Measurements from ENCODE around the gene NR2F1-AS1.

The NR2F1-AS1 gene

DNA sequence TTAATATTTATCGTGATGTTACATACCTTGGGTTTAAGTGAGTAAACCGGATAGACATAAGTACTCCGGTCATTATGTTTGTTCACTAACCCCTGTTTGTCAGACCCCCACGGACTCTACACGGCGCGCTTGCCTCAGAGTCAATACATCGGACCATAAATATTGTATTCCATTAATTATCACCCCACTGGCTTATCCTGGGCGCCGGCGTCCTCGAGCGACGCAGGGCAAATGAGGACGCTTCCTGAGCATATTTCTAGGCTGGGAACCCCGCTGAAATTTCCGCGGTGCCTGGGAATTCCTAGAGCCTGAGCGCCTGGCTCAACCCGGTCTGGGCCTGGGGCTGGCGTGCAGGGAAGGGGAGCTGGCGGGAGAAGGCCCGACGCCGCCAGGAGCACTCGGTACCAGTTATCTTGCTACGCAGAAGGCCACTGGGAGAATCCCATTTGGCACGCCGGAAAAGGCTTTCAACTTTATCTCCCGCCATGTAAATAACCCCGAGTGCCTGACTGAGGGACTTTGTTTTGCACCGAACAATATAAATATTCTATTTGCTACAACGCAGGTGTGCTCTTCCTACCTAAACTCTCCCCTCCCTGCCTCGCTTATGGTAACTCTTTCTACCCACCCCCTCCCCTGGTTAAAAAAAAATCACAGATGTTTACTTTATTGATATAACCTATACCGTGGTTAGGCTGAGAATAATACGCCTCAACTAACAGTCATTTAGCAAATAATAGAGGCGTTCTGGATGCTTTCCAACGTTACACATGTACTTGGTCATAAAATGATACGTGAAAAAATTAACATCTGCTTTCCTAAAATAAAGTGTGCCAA, 21.4 kb upstream of the NR2F1-AS1 start:
- no peak for DNase-seq

DNA sequence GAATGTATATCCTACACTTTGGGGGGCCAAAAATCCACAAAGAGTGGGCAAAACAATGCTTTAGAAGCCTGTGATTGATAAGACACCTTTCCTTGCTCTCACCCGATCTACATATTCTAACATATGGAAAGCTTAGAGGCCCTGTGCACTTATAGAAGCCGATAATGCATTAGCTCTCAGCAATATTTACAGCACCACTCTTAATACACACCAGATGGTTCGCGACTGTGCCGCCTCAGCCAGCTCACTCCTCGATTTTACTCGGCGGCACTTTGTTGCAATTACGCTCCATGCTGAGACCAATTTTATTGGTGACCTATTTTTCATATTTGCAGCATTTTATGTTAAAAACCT, 20.8 kb upstream of the NR2F1-AS1 start:
- no peak for DNase-seq

DNA sequence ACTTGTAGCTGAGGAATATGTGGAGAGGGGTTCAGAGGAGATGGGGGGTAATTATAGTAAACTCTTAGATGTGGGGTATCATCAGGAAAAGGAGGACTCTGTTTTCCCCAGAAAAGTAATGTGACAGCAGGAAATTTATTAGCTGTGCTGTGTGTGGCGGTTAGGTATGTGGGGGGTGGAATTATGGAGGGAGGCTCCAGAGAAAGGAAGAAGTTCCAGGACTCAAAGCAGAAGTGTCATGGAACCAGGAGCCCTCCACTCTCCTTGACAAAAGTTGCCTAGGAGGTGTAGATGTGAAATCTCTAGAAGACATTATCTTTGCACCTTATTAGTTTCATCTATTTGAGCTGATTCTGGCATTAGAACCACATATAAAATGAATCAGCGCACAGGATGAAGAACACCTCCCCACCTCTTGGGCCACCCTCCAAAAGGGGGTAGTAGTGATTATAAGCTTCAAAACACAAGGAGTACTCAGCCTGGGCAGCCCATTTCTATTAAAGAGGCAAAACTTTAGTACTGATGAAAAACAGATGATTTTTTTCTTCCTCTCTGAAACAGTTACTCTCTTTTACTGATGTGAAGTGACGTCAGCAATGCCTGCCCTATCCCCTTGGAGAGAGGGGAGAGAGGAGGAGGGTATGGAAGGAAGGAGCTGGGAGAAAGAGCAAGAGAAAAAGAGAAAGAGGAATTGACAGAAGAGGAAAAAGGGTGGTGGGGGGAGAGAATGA, 20.2 kb upstream of the NR2F1-AS1 start:
- no peak for DNase-seq

DNA sequence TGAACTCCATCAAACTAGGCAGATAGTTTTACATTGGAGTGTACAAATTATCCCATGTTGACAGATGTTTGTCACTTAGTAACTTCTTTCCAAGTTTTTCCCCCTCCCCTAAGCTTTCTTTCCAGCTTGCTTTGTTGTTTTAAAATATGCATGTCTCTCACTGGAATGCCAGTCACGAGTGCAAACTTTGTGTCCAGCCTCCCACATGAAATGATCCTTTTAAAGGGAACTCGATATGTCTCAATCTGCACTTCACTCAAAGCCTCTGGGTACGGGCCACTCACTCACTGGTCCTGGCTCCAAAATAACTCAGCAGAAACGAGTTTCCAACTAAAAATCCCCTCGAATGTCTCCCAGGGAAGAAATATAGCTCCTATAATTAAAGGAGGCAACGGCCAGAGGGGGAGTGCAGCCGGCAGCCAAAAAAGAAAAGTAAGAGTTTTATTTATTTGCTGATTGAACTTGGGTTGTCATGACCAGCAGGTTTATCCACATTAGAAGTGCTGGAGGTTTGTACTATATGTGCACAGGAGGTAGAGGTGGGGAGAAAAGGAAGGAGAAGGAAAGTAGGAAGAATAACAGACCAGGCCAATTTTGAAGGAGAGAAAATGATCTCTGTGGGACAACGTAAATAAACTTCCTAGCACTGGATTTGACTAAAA, 19.5 kb upstream of the NR2F1-AS1 start:
- DNase-seq, result no peak

DNA sequence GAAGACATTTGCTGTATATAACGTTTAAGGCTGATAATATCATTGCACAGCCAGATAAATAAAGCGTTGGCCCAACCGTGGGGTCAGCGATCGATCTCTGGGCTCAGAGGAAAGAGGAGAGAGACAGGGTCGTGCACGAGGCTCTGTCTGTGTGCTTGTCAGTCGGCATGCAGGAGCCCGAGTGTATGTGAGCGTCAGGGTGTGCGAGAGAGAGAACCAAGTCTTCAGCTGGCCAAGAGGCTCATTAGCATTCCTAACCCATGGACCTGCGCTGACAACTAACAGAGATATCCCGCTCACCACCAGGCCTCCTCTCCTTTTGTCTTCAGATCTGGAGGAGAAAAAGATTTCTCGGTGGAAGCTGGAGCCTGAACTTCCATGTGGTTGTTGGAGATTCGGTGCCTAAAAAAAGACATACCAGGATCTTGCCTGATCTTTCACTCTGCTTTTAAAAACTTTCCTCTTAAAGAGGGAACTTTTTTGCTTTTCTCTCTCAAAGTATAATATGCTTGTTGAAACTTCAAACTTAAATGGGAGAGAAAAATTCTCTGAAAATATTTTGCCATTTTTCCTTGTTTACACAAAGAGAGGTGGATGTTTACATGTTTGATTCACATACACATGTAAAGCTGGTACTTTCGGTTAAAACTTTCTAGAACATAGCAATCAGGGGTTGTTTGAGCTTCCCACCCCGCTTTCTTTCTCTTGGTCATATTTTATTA, 18.5 kb upstream of the NR2F1-AS1 start:
- DNase-seq, result no peak

DNA sequence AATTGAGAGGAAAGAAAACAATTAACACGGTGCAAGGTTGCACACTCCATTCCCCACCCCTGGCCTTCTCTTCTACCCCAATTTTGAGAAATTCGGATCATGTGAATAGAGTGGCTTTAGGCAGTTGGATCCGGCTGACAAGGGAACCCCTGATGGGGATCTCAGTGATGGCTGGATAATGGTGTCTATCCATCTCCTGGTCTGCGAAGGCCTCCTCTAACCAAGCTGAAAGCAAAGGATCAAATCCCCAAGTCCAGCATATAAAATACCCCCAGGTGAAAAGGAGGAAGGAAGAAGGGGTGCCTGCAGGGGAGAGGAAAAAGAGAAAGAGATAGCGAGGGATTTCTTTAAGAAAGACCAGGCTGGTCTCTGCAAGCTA, 18.0 kb upstream of the NR2F1-AS1 start:
- no peak for DNase-seq

DNA sequence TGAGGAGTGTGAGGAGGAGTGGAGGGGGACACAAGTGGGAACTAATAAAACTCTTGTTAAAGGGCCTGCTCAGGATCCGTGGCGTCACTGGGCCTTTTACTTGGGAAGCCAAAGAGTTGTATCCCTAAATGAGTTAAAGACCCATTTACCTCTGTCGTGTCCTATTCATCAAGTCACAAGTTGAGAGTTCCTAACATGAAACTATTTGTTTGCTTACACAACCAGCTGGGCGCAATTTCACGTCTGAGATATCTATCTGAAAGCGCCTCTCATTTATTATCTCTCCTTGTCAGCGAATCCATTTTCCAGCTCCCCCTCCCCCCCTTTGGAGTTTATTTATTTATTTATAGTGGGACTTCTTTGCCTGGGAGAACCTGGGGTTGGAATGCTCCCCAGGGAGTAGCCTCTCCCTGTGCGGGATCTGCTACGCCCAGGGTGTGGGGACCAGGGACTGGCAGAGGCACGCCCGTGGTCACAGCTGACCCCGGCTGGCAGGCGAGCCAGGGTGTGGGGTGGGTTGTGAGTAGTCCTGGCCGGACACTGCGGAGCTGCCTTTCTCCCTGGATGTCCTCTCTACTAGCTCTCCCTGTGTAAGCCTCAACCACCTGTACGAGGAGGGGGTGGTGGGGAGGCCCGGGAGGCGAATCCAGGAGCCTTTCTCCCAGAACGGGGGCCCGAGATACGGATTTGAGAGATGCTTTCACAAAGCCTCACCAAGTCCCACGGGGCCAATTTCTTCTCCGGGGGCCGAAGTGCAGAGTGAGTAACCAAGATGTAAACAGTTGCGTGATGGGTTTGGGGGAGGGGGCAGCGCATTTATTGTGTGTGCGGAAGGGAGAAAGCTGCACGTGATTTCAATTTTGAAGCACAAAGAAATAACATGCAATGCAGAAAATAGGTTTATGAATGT, 17.3 kb upstream of the NR2F1-AS1 start:
- DNase-seq, result no peak

DNA sequence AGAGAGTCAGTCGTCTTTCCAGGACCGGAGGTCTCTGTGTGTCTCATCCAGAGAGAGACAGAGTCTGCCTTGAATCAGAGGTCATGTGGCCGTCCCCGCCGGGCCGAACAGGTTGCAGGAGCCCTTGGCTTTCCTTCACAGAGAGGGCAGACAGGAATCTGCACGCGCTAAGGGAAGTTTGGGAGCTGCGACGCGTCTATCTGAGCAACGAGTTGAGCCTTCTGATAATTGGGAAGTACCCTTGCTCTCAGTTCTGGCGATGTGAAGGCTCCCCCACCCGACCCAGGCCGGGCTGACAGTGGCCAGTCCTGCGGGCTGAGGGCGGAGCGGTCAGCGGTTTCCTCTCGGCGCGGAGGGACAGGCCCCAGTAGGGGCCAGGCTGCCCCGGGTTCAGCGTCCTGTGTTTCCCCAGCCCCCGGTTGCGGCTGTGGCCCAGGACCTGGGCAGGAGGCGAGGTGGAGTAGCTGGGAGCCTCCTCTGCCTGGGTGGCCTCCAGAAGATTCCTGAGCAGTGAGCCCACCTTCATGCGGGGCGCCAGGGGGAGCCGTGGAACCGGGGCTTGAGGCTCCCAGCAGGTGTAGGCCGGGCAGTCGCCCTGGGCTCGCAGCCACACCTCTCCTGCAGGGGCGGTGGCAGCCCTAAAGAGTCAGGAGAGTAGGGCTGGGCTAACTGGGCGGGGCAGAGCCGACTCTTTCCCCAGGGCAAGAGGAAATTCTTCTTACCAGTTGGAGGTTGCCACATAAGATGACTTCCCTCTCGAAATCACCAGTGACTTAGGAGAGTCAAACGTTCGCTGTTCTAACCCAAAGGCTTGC, 15.9 kb upstream of the NR2F1-AS1 start:
- DNase-seq, result no peak

DNA sequence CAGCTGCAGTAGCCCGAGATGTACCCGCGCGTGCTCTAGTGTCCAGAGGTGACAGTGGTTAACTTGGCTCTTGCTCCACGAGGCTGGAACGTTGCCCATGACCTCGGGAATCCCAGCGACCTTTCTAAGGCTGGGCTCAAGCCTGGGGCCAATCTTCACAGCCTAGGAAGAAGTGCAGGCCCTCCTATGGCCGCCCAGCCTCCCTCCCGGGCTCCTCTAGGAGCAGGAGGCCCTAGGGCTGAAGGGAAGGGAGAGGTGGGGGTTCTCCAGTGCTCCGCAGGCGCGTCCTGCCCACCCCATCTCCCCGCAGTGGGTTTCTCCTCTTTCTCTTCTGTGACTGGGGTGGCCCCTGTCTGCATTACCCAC, 15.3 kb upstream of the NR2F1-AS1 start:
- DNase-seq, result no peak

DNA sequence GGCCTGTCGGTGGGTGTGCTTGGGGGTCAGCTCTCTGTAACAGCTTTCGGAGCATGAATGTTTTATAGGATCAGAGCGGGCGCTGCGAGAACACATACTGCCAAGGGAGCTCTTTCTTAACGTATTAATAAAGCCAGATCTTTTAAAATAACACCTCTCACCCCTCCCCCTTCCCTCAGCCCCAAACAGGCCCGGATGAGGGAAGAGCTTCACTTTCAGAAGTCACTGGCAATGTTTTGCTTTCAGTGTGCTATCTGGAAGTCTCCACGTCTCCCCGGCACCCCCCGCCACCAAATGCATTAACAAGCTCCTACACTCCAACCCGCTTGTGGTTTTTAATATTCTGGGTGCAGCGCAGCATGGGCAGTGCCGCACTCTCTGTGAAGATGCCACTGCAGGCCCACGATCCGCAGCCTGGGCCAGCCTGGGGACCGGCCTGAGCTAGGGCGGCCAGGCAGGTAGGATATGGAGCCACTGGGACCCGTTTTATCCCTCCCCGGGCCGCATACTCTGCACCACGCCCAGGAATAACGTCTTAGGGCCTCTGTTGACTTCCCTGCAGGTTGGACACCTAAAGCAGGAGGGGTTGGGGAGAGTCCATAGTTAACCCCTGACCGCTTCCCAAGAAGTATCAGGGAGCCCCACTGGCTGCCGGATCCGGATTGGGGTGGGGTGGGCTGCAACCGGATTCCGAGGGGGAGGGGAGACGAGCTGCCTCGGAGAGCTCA, 14.6 kb upstream of the NR2F1-AS1 start:
- no peak for DNase-seq

DNA sequence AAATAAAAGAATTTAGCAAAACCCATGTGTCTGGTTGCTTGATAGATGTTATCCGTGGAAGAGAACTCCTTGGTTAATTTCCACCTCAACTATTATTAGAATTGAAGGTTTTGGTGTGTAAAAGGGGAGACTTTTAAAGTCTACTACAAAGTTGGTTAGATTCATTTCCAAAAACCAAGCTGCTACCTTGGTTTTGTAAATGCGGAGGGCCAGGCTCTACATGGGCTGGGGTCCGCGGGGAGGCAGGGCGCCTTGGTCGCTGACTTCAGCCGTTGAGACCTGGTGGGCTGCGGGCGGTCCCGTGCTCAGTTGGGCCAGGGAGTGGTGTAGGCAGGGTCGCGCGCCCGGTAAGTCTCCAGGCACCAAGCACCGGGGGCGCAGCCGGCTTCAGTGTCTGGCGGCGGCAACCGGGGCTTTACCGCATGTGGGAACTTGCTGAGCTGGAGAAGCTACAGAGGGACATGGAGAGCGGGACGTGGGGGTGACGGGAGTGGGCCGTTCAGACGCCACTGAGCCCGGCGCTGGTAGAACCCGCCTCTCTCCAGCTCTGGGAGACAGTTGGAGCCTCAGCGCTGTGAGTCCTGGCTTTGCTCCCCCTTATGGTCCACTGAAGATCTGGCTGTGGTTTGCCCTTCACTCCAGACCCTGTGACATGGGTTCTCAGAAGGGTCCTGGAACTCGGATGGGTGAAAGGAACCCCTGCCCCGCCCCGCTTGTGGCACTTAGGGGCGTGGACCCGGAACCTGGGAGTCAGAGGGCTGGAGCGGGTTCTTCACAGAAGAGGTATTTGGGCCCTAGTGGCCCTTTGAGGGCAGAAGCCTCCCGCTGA, 13.8 kb upstream of the NR2F1-AS1 start:
- DNase-seq, result no peak

DNA sequence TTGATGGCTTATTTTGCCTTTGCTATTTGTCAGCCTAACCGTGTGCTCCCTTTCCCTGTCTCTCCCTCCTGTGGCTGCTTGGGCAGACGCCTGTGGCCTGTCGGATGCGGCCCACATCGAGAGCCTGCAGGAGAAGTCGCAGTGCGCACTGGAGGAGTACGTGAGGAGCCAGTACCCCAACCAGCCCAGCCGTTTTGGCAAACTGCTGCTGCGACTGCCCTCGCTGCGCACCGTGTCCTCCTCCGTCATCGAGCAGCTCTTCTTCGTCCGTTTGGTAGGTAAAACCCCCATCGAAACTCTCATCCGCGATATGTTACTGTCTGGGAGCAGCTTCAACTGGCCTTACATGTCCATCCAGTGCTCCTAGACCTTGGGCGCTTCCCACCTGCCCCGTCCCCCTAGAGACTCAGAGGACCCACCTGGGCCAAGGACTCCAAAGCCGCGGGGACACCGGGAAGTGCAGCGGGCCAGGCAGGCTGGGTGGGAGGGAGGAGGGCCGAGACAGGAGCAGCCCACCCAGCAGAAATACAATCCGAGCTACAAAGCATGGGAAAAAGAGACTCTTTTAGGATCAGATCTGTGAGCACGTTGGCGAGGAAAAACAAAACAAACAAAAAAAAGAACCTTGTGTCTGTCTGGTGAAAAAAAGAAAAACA, 12.6 kb upstream of the NR2F1-AS1 start:
- no peak for DNase-seq

DNA sequence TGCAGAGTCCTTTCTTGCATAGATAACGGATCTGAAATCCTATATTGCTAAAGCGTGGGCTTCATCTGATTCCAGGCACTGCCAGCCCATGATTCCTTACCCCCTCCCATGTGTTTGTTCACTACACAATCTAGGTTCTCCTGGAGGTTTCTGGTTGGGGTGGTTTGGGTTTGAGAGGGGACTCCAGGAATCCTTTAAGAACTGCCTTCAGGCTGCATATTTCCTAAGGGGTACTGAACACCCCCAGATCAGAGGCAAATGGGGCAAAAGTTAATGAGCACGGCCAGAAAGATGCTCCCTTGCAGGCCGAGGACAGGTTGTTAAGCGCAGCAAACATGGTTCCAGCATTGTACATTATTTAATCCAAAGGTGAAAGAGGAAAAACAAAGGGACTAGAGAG, 11.9 kb upstream of the NR2F1-AS1 start:
- no peak for DNase-seq

DNA sequence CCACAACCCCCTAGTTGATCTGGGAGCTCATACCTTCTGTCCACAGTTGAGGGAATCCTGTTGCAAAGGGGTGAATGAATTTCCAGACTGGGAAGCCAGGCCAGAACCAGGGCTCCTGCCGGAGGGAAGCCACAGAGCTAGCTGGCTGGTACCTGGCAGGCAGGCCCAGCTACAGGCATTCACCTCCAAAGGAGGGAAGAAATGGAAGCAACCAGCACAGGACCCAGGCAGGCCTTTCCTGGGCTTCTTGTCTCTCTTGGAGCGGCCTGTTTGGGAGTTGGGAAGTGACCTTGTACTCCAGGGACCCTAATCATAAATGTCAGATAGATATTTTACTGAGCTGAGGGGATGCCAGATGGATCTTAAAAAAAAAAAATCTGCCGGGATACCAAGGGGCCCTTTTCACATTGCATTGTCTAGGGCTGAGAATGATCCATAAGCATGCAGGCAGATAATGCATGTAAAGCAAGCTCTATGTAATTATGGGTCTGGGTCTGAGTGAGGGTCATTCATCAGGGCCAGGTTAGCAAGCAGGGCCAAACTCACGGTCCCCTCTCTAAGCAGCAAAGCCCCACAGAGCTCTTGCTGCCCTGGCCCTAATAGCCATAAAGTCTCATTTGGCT, 10.4 kb upstream of the NR2F1-AS1 start:
- DNase-seq, result no peak

DNA sequence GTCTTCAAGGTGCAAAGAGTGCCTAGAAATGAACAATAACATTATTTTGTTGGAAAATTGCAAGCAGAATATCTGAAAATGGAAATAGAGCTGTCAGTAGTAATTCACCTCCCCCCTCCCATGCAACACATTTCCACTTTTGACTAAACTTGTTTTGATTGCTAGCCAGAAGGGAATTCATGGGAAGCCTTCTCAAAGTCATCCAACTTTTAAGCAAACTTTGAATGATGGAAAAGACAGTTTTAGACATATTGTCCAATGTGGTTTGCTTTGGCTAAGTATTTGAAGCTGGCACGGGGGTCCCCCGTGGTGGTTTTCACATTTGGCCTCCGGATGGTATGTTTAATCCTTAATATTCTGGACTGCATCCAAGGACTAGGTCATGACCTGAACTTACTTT, 9.5 kb upstream of the NR2F1-AS1 start:
- no peak for DNase-seq

DNA sequence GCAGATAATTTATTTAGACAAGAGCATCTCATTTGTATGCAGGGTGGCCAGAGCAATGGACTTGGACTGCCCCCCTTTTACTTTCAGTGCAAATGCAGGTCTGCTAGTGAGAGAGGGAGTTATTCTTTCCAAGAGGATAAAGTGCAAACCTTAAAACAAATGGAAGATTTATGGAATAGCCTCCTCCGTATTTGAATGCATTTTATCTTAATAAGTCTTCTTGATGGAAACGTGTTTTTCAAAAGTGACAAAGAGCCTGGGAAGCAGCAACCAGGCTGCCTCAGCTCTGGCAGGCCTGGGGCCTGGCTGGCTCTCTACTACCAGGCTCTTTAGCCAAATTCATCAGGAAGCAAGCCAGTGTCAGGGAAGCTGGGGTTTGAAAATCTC, 8.8 kb upstream of the NR2F1-AS1 start:
- DNase-seq, result no peak

DNA sequence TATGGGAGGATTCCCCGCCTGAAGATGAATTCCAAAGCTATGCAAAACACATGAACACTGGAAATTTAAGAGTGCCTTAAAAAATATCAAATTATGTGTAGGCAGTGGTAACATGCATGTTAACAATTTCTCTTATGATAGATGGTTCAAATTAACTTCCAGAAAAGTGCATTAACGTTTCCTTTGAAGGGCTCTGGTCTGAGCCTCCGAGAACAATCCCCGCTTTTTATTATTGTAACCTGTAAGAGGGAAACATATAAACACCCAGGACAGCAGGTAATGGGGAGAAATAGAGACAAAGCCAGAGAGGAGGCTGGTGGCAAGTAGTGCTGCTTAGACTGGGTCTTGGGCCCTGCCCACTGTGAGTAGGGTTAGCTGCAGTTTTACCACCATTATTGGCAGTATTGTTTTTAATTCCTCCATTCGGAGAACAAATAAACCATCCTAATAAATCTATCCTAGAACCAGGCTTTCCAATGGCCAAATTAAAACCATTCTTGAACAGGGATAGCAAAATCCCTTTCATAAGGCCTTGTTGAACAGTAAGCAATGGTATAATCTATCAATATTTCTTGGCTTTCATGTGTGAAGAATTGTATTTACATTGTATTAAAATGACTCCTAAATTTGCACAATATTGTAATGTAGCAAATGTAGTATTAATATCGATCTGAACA, 8.3 kb upstream of the NR2F1-AS1 start:
- DNase-seq, result no peak
